Mammary epithelial cell (primary cell): Measurements from ENCODE around the gene PNMA1.

Experiments
- CTCF ChIP-seq, 2 donors: IDR thresholded peaks in 1 of 2; conservative IDR thresholded peaks in 1 of 2; 2 replicates each; pipeline ENCODE4 v1.5.1; 2011 to 2012; ENCODE audit warnings: inconsistent platforms in 2 of 2, low read length in 2 of 2, mild to moderate bottlenecking in 2 of 2, control low read depth in 1 of 2, low read depth in 1 of 2; ENCODE audit not compliant: insufficient read depth in 1 of 2; ENCODE audit errors: extremely low read depth in 1 of 2
- EZH2 ChIP-seq: IDR thresholded peaks from 2 replicates; pipeline ENCODE4 v1.6.1; 2012; ENCODE audit warnings: low read length, inconsistent platforms, borderline replicate concordance

- no peak for TF ChIP-seq CTCF (conservative IDR thresholded peaks at IDR 0.05 in 1 of 2, IDR thresholded peaks at IDR 0.05 in 1 of 2; ENCODE audit: extremely low read depth in 1 of 2, insufficient read depth in 1 of 2, low read depth in 1 of 2, low read length in 2 of 2)
- TF ChIP-seq EZH2 = no peak
Measured at GRCh38 chr14:73740618-73741326, 26.6 kb upstream of the PNMA1 start.
